Measurements from ENCODE around the gene TMEM69.
"Not testable (repeated sequence)": the region's sequence is repeated elsewhere in the genome, so short reads cannot be mapped to it uniquely, and the experiment has no call there.

GRCh38 chr1:45717386-45717785 is 29.4 kb downstream of the TMEM69 start:
- TF ChIP-seq CTCF, POLR2A (IDR thresholded peaks at IDR 0.05): not testable (repeated sequence)

Measured in right lobe of liver (tissue), 4 donors.